Measurements from ENCODE around the gene GREB1.

GREB1 gene

DNA sequence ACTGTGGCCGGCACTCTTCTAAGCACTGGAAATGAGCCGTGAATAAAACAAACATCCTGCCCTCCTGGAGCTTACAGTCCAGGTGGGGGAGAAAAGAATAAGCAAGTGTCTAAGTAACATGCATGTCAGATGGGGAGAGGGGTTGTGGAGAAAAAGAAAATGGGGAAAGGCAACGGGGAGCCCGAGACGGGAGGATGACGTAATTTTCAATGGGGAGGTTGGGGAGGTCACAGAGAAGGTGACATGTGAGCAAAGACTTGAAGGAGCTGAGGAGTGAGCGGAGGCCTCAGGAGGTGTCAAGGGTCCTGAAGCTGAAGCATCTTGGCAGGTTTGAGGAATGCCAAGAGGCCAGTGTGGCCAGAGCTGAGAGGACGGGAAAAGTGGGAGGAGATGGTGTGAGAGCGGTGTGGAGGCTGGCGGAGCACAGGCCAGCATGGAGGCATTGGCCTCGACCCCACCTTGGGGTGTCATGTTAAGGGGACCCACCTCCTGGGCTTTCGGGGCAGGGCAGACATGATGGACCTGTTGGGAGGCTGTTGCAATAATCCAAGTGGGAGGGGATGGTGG, 151.1 kb downstream of the GREB1 start:
- DNase-seq (ENCODE audit: low read depth) = no peak

DNA sequence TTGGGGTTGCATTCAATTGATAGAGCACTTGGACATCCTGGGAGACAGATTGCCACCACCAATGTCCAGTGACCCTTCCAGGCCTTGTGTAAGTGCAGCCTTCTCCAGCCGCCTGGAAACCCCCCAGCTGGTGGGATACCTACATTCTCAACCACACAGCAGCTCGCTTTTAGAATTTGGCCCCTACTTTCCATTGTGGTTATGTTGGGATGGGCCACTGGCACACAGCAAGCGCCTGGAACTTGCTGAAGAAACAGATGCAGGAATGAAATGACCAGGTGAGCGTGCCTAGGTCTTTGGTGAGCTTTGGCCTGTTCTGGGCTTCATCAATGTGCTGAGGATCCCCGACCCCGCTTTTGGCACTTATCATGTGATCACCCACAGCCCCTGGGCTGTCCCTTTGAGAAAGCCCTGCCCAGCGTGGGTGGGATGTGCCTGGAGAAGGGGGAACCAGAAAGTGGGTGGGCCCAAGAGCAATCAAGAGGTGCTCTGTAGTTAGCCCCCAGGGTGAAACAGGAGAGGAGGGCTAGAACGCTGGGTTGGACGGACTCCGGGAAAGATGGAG, 152.1 kb downstream of the GREB1 start:
- no peak for DNase-seq (ENCODE audit: low read depth)

DNA sequence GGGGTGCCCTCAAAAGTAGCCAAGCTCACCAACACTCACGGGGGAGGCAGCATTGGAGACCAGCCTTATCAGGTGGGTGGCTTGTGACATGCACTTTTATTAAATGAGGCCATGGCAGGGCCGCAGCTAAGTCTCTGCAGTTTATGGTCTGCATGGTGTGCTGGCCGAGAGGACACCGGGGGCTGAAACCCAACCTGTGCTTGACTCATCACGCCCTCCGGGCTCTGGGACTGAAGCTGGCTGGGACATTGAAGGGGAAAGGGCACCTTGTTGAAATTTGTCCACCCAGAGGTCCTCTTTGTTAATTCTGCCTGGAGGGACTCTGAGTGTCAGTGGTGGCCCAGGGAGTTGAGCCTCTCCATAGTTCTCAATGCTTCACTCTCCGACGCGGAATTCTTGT, 153.9 kb downstream of the GREB1 start:
- no peak for DNase-seq (ENCODE audit: low read depth)

DNA sequence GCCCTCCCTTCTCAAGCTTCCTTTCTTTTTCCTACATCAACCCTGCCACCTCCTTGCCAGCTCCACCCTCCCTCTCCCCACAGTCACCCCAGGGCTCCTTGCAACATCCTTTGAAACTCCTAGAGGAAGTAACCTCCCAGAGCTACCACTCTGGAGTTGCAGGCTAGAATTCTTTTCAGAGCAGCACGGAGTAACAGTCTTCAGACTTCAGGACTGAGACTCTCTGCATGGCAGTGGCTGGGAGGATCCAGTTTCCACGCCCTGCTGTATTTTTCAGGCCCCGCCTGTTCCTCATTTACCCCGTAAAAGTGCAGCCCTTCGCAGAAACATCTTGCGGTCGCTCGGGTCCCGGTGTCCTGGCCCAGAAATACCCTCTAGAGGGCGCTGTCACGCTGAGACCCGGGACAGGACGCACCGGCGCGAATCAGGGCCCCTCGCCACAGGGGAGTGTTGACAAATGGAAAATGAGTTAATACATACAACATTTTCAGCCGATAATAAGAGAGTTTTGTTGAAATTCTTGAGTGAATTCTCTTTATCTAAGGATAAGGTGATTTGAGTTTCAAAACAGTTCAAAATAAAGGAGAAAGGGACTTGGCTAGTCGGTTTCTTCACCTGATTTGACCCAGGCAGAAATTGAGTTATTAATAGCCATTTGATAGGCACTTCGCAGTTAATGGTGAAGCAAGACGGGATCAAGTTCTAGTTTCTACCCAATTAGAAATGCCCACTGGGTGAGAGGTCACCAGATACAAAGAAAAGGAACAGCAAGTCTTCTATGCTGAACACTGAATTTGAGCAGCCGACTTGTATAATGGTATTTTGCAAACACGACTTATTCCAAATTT, 154.6 kb downstream of the GREB1 start:
- DNase-seq (ENCODE audit: low read depth) = peak; percentile 68

DNA sequence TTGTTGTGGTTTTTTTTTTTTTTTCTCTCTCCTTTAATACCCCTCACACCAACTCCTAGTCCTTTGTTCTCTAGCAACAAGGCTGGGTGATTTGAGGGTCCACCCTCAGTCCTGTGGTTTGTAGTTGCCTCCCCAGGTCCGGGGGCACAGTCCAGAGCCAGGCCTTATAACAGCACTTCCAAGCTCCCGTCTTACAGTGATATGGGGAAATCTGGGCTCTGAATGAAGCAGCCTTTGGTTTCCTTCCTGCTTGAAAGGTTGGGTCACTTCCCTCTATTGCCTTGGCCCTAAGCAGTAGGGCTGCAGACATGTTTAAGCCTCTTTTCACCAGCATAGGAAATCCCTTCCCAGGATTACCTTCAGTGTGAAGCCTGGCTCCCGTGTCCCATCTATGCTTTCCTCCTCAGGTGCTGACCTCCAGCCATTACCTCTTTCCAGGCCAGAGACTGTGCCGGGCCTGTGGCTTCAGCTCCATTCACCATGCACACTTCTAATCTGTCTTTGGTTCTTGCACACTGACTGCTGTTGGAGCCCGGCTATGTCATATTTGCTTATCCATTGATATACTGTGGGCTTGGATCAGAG, 157.3 kb downstream of the GREB1 start:
- no peak for DNase-seq (ENCODE audit: low read depth)

Data from amniotic epithelial cell (primary cell).